Right lobe of liver (tissue), 6 donors: ENCODE results near the gene UBL7. TPM values are rescaled to one million over a fixed set of nuclear protein-coding genes. Genes with fewer than 3 reads are reported as not detected.

Experiments
- ATAC-seq, 4 donors: fragments of 200-7000 bp; cut with Tn5 transposase; one replicate each; pipeline ENCODE4 v1.9.1; 2020; ENCODE audit warnings: mild to moderate bottlenecking in 4 of 4, moderate library complexity in 4 of 4
- DNase-seq, 3 donors: peaks; one replicate each; pipeline ENCODE4 v3.0.0-alpha.2; 2020
- H3K27ac ChIP-seq, 3 donors: fragments of 200-600 bp; one replicate each; pipeline ENCODE4 v1.8.0; 2022
- H3K27me3 ChIP-seq, 2 donors: fragments of 200-600 bp; one replicate each; pipeline ENCODE4 v1.8.0; 2022
- H3K36me3 ChIP-seq, 4 donors: fragments of 200-600 bp; sonication (generic) in 1 of 4; one replicate each; pipeline versions ENCODE4 v1.5.1 to v1.8.0; 2017 to 2022; ENCODE audit warnings: control low read depth in 1 of 4
- H3K4me1 ChIP-seq, 4 donors: fragments of 200-600 bp; sonication (generic) in 1 of 4; one replicate each; pipeline versions ENCODE4 v1.5.1 to v1.8.0; 2017 to 2022; ENCODE audit warnings: control low read depth in 1 of 4
- H3K4me3 ChIP-seq, 3 donors: fragments of 200-600 bp; one replicate each; pipeline ENCODE4 v1.8.0; 2022
- H3K9me3 ChIP-seq, 4 donors: fragments of 200-600 bp; sonication (generic) in 1 of 4; one replicate each; pipeline versions ENCODE4 v1.5.1 to v1.8.0; 2017 to 2022; ENCODE audit warnings: control low read depth in 1 of 4
- CTCF ChIP-seq, 4 donors: fragments of 200-600 bp in 3 of 4; fragments of 450-650 bp in 1 of 4; IDR thresholded peaks; one replicate each; pipeline versions ENCODE4 v1.5.1 to v1.8.0; 2016 to 2022; ENCODE audit warnings: antibody characterized with exemption in 4 of 4, mild to moderate bottlenecking in 2 of 4
- POLR2A ChIP-seq: fragments of 450-650 bp; IDR thresholded peaks from one replicate; pipeline ENCODE4 v1.6.1; 2017; ENCODE audit warnings: antibody characterized with exemption, mild to moderate bottlenecking
- WGBS: methylation state at CpG from one replicate; pipeline ENCODE4 v1.1.6; 2018; ENCODE audit warnings: low coverage, low lambda C conversion rate; ENCODE audit not compliant: insufficient coverage; ENCODE audit errors: missing lambda C conversion rate; 5-methylcytosine and 5-hydroxymethylcytosine counted together
- intact Hi-C, 2 donors: fragments of 100-400 bp; cut with DNase I; formaldehyde crosslinking; loops; one replicate each; pipeline versions ENCODE4 v1.11.2 to v1.14.1; 2022
- total RNA-seq, 6 experiments: library from RNA; depleted of rRNA in 2 of 6; stranded (reverse); fragments of >200 nt in 2 of 6; fragmentation: NEBNext Ultra II Directional in 3 of 6; extraction: Animal tissue kit (Norgen Biotek cat#: 25700) in 3 of 6; gene quantifications; one replicate each; pipeline versions ENCODE4 v1.1.0 to v1.2.4, GENCODE V29; 2016 to 2023
- donor health status: DM: no; HTN: yes; CAD: no.
- donor health status: DM: no; HTN: no; CAD: no.
- donor health status: DM: no; HTN: no; CAD: no.
- donor health status: DM: no; HTN: yes; CAD: no.
- donor health status: DM: no; HTN: yes; CAD: no.

UBL7 gene
- total RNA-seq, 6 experiments from 2014 or later = 14.8 to 38.0 (median 17.3) TPM

- Histone ChIP-seq H3K36me3 (no peaks in the 10 kb centered on the region), H3K9me3 (no peaks in the 10 kb centered on the region), H3K4me1 (no peaks in the 10 kb centered on the region), H3K4me3 (no peak overlapping the region), H3K27ac (no peak overlapping the region), H3K27me3 (no peaks in the 10 kb centered on the region)
- intact Hi-C loops = no loop called here
- no peak for TF ChIP-seq CTCF (IDR thresholded peaks at IDR 0.05)
- TF ChIP-seq POLR2A = no peak
- WGBS = 77% methylated on average over 4 of the region's 4 CpGs
- ATAC-seq (no peak), DNase-seq (no peak)
These were observed 54.4 kb downstream of the UBL7 start for GRCh38 chr15:74406517-74406916.

GRCh38 chr15:74405823-74406222 lies 55.1 kb downstream of the UBL7 start:
- TF ChIP-seq POLR2A = no peak
- no peak for TF ChIP-seq CTCF (IDR thresholded peaks at IDR 0.05)
- 69% methylated on average over 5 of the region's 7 CpGs for WGBS
- no peaks in the 10 kb centered on the region for H3K27me3 ChIP-seq
- H3K27ac ChIP-seq = no peak overlapping the region
- no peak overlapping the region for H3K4me3 ChIP-seq
- no peaks in the 10 kb centered on the region for H3K4me1 ChIP-seq
- no peaks in the 10 kb centered on the region for H3K36me3 ChIP-seq
- DNase-seq (no peak), ATAC-seq (no peak)
- no peaks in the 10 kb centered on the region for H3K9me3 ChIP-seq
- intact Hi-C loops = no loop called here

- TF ChIP-seq POLR2A = no peak
- no peak for TF ChIP-seq CTCF (IDR thresholded peaks at IDR 0.05)
- no peaks in the 10 kb centered on the region for H3K4me1 ChIP-seq
- no peak for ATAC-seq
- no peaks in the 10 kb centered on the region for H3K9me3 ChIP-seq
- WGBS = 29% methylated on average over 7 of the region's 16 CpGs
- no peaks in the 10 kb centered on the region for H3K27me3 ChIP-seq
- no peak for DNase-seq
- H3K36me3 ChIP-seq = no peaks in the 10 kb centered on the region
- no peak overlapping the region for H3K27ac ChIP-seq
- H3K4me3 ChIP-seq = no peak overlapping the region
- intact Hi-C loops = no loop called here
These were observed 56.9 kb downstream of the UBL7 start for GRCh38 chr15:74403991-74404563.

GRCh38 chr15:74403588-74403919 lies 57.4 kb downstream of the UBL7 start:
- intact Hi-C loops = no loop called here
- Histone ChIP-seq H3K9me3 (no peaks in the 10 kb centered on the region), H3K27ac (no peak overlapping the region), H3K27me3 (no peaks in the 10 kb centered on the region), H3K36me3 (no peaks in the 10 kb centered on the region), H3K4me1 (no peaks in the 10 kb centered on the region), H3K4me3 (no peak overlapping the region)
- ATAC-seq (peak in 1 of 4 donors; percentile 6), DNase-seq (no peak)
- 47% methylated on average over 3 of the region's 10 CpGs for WGBS
- TF ChIP-seq POLR2A = no peak
- no peak for TF ChIP-seq CTCF (IDR thresholded peaks at IDR 0.05)
